ENCODE results near the gene SIRT5. TPM values are rescaled to one million over a fixed set of nuclear protein-coding genes. Genes with fewer than 3 reads are reported as not detected.

SIRT5 gene
- total RNA-seq, 1 donor from 2014 or later, result 18.2 TPM

DNA sequence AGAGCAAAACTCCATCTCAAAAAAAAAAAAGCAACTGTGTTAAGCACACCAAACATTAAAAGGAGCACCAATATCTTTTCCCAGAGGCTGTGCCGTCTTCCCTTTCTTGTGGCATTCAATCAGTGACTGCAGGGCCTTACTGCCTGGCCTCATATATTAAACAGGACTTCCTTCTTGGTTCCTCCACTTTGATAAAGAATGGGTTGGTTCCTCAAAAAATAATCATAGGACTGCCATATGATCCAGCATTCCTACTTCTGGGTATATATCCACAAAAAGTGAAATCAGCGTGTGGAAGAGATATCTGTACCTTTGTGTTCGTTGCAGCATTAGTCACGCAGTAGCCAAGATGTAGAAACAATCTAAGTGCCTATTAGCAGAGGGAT lies 46.7 kb upstream of the SIRT5 start:
- H3K9me3 Mint-ChIP-seq (ENCODE audit: low read depth), result no peaks in the 10 kb centered on the region
- H3K27me3 Mint-ChIP-seq, result peaks cover 3% of the 10 kb centered on the region
- DNase-seq (ENCODE audit: low spot score, unreplicated experiment), result no peak
- H3K4me1 Mint-ChIP-seq (ENCODE audit: low read depth), result peaks cover 5% of the 10 kb centered on the region
- H3K36me3 Mint-ChIP-seq (ENCODE audit: insufficient read depth), result no peaks in the 10 kb centered on the region
- TF ChIP-seq, protein P1, sequence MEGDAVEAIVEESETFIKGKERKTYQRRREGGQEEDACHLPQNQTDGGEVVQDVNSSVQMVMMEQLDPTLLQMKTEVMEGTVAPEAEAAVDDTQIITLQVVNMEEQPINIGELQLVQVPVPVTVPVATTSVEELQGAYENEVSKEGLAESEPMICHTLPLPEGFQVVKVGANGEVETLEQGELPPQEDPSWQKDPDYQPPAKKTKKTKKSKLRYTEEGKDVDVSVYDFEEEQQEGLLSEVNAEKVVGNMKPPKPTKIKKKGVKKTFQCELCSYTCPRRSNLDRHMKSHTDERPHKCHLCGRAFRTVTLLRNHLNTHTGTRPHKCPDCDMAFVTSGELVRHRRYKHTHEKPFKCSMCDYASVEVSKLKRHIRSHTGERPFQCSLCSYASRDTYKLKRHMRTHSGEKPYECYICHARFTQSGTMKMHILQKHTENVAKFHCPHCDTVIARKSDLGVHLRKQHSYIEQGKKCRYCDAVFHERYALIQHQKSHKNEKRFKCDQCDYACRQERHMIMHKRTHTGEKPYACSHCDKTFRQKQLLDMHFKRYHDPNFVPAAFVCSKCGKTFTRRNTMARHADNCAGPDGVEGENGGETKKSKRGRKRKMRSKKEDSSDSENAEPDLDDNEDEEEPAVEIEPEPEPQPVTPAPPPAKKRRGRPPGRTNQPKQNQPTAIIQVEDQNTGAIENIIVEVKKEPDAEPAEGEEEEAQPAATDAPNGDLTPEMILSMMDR (IDR thresholded peaks at IDR 0.05; ENCODE audit: unreplicated experiment), result no peak
- H3K27ac Mint-ChIP-seq, result no peak overlapping the region
- no peak overlapping the region for H3K4me3 Mint-ChIP-seq (ENCODE audit: low read depth)

DNA sequence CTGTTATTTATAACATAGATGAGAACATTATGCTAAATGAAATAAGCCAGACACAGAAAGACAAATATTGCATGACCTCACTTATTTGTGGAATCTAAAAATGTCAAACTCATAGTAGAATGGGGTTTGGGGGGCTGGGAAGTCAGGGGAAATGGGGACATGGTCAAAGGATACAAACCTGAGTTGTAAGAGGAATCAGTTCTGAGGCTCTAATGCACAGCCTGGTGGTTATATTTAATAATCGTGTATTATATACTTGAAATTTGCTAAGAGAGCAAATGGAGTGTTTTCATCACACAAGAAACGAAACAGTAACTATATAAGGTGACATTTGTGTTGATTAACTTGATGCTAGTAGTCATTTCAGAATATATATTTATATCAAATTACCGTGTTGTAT lies 46.2 kb upstream of the SIRT5 start:
- TF ChIP-seq, protein P1 (IDR thresholded peaks at IDR 0.05; ENCODE audit: unreplicated experiment), result no peak
- Mint-ChIP-seq H3K4me3 (ENCODE audit: low read depth) (no peak overlapping the region), H3K27ac (no peak overlapping the region), H3K9me3 (ENCODE audit: low read depth) (no peaks in the 10 kb centered on the region), H3K4me1 (ENCODE audit: low read depth) (peaks cover 5% of the 10 kb centered on the region), H3K27me3 (peaks cover 8% of the 10 kb centered on the region), H3K36me3 (ENCODE audit: insufficient read depth) (no peaks in the 10 kb centered on the region)
- DNase-seq (ENCODE audit: low spot score, unreplicated experiment), result no peak

DNA sequence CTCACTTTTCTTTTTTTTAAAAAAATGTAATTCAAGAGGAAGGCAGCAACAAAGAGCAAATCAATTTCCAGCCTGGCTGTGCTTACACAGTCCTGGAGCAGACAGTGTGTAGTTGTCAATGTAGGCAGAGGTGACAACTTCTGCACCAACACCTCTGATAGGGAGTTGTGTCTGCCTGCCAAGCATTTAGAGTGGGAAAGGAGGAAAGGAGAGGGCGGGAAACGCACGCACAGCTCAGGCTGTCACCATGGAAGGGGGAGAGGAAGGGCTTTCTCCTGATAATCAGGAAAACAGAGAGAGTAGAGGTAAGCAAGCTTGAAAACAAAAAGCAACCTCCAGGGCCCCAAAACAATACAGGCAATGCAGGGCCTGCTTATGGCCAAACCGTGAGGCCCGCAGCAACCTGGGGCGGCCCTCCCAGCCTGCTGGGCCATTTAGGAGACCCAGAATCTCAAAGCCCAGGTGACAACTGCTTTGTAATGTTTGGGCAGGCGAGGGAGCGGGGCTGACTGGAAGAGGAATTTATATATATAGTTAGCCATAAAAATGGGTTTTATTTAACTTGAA lies 45.5 kb upstream of the SIRT5 start:
- TF ChIP-seq, protein P1 (IDR thresholded peaks at IDR 0.05; ENCODE audit: unreplicated experiment), result no peak
- Mint-ChIP-seq H3K27ac (peak overlapping the region; percentile 79), H3K9me3 (ENCODE audit: low read depth) (no peaks in the 10 kb centered on the region), H3K4me3 (ENCODE audit: low read depth) (no peak overlapping the region), H3K36me3 (ENCODE audit: insufficient read depth) (no peaks in the 10 kb centered on the region), H3K4me1 (ENCODE audit: low read depth) (peaks cover 5% of the 10 kb centered on the region), H3K27me3 (peaks cover 8% of the 10 kb centered on the region)
- DNase-seq (ENCODE audit: low spot score, unreplicated experiment), result no peak

DNA sequence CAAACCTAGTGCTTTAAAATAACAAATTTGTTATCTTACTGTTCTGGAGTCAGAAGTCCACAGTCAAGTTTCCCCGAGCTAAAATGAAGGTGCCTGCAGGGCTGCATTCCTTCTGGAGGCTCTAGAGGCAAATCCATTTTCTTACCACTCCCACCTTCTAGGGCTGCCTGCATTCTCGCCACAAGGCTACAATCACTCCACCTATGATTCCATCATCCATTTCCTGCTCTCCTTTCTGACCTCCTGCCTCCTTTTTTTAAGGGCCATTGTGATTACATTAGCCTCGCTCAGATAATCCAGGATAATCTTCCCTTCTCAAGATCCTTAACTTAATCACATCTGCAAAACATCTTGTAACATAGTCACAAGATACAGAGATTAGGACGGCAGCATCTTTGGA lies 42.4 kb upstream of the SIRT5 start:
- no peak for DNase-seq (ENCODE audit: low spot score, unreplicated experiment)
- TF ChIP-seq, protein P1 (IDR thresholded peaks at IDR 0.05; ENCODE audit: unreplicated experiment), result no peak

DNA sequence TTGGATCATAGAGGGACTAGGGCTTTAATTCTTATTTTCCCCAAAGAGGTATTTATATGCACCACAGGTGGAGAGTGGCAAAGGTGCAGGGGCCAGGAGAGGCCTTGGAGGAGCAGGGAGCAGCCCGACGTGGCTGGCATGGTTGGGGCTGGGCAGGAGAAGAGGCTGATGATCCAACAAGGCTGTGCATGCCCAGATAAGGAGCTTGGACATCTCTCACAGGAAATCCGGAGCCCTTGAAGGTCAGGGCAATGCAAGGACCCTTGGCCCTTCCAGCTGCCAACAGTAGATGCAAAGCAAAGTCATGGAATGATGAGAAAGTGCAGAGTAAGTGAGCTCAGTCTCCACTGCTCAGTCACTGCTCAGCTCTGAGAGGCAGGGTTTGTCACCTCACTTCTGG lies 39.9 kb upstream of the SIRT5 start:
- no peaks in the 10 kb centered on the region for H3K36me3 Mint-ChIP-seq (ENCODE audit: insufficient read depth)
- H3K9me3 Mint-ChIP-seq (ENCODE audit: low read depth), result no peaks in the 10 kb centered on the region

More for the DNA sequence above, 42.4 kb upstream of the SIRT5 start:
- Mint-ChIP-seq H3K36me3 (ENCODE audit: insufficient read depth) (no peaks in the 10 kb centered on the region), H3K27me3 (peaks cover 8% of the 10 kb centered on the region), H3K9me3 (ENCODE audit: low read depth) (no peaks in the 10 kb centered on the region), H3K27ac (no peak overlapping the region), H3K4me1 (ENCODE audit: low read depth) (peaks cover 5% of the 10 kb centered on the region), H3K4me3 (ENCODE audit: low read depth) (no peak overlapping the region)

More for the DNA sequence above, 39.9 kb upstream of the SIRT5 start:
- Mint-ChIP-seq H3K4me1 (ENCODE audit: low read depth) (no peaks in the 10 kb centered on the region), H3K4me3 (ENCODE audit: low read depth) (no peak overlapping the region), H3K27me3 (peaks cover 8% of the 10 kb centered on the region), H3K27ac (no peak overlapping the region)
- no peak for DNase-seq (ENCODE audit: low spot score, unreplicated experiment)
- TF ChIP-seq, protein P1 (IDR thresholded peaks at IDR 0.05; ENCODE audit: unreplicated experiment), result no peak

All from progenitor cell of endocrine pancreas (in vitro differentiated cells).